GM23338 (cell line): ENCODE results near the gene S1PR1. TPM values are rescaled to one million over a fixed set of nuclear protein-coding genes. Genes with fewer than 3 reads are reported as not detected.

Source experiments
- ATAC-seq: fragments of 200-7000 bp; cut with Tn5 transposase; 3 replicates; pipeline ENCODE4 v1.9.1; 2020
- DNase-seq: peaks from one replicate; pipeline ENCODE4 v3.0.0-alpha.2; 2015; ENCODE audit warnings: low spot score
- H2AFZ ChIP-seq: fragments of 200-600 bp; sonication (generic); 2 replicates; pipeline ENCODE4 v1.8.0; 2016; ENCODE audit warnings: antibody characterized with exemption, mild to moderate bottlenecking, moderate library complexity
- H3F3A ChIP-seq: fragments of 200-600 bp; sonication (generic); replicated peaks from 2 replicates; pipeline ENCODE4 v1.8.0; 2017; ENCODE audit warnings: antibody characterized with exemption, mixed run types, low read depth
- H3K27ac ChIP-seq: fragments of 200-600 bp; sonication (generic); 2 replicates; pipeline ENCODE4 v1.6.1; 2016; ENCODE audit warnings: low read depth
- H3K27me3 ChIP-seq: fragments of 200-600 bp; sonication (generic); 2 replicates; pipeline ENCODE4 v1.8.0; 2016; ENCODE audit warnings: mild to moderate bottlenecking, mixed run types, moderate library complexity; ENCODE audit not compliant: insufficient read depth
- H3K36me3 ChIP-seq: fragments of 200-600 bp; sonication (generic); 2 replicates; pipeline ENCODE4 v1.8.0; 2016; ENCODE audit warnings: mild to moderate bottlenecking; ENCODE audit not compliant: insufficient read depth
- H3K4me1 ChIP-seq: fragments of 200-600 bp; sonication (generic); 2 replicates; pipeline ENCODE4 v1.8.0; 2016; ENCODE audit warnings: mild to moderate bottlenecking, moderate library complexity; ENCODE audit not compliant: insufficient read depth
- H3K4me2 ChIP-seq: fragments of 200-600 bp; sonication (generic); 2 replicates; pipeline ENCODE4 v1.7.1; 2017; ENCODE audit warnings: mixed run types
- H3K4me3 ChIP-seq: fragments of 200-600 bp; sonication (generic); 2 replicates; pipeline ENCODE4 v1.6.1; 2016; ENCODE audit warnings: mixed run types
- H3K79me2 ChIP-seq: fragments of 200-600 bp; sonication (generic); replicated peaks from 2 replicates; pipeline ENCODE4 v1.8.0; 2017; ENCODE audit warnings: mild to moderate bottlenecking; ENCODE audit not compliant: insufficient read depth
- H3K9me2 ChIP-seq: fragments of 200-600 bp; sonication (generic); 2 replicates; pipeline ENCODE4 v1.8.0; 2017; ENCODE audit not compliant: insufficient read depth
- H4K20me1 ChIP-seq: fragments of 200-600 bp; sonication (generic); replicated peaks from 2 replicates; pipeline ENCODE4 v1.8.0; 2017; ENCODE audit warnings: mild to moderate bottlenecking; ENCODE audit not compliant: insufficient read depth
- H3K27ac Mint-ChIP-seq: 2 replicates; pipeline ENCODE4 v1.8.0; 2020; ENCODE audit warnings: inconsistent platforms, mild to moderate bottlenecking, moderate library complexity, mixed read lengths
- H3K27me3 Mint-ChIP-seq: 3 replicates; pipeline ENCODE4 v1.8.0; 2022; ENCODE audit warnings: low read depth, mild to moderate bottlenecking, moderate library complexity, mixed read lengths, inconsistent platforms; ENCODE audit not compliant: insufficient read depth, poor library complexity
- H3K36me3 Mint-ChIP-seq: 3 replicates; pipeline ENCODE4 v1.8.0; 2021; ENCODE audit warnings: low read depth, mild to moderate bottlenecking, inconsistent platforms, moderate library complexity, mixed read lengths
- H3K4me1 Mint-ChIP-seq: 3 replicates; pipeline ENCODE4 v1.8.0; 2020; ENCODE audit warnings: mild to moderate bottlenecking, inconsistent platforms, mixed read lengths
- H3K4me3 Mint-ChIP-seq: 3 replicates; pipeline ENCODE4 v1.8.0; 2021; ENCODE audit warnings: moderate library complexity, mild to moderate bottlenecking, inconsistent platforms, mixed read lengths
- H3K9me3 Mint-ChIP-seq: 3 replicates; pipeline ENCODE4 v1.8.0; 2020; ENCODE audit warnings: moderate library complexity, mild to moderate bottlenecking, inconsistent platforms, mixed read lengths
- CTCF ChIP-seq, 2 experiments: fragments of 200-600 bp in 1 of 2; sonication (generic) in 1 of 2; conservative IDR thresholded peaks; 2 replicates each; pipeline versions ENCODE4 v1.5.1 to v1.6.1; 2016 to 2017; ENCODE audit warnings: antibody characterized with exemption in 2 of 2, low read depth in 2 of 2, mild to moderate bottlenecking in 2 of 2, moderate library complexity in 1 of 2
- EZH2phosphoT487 ChIP-seq: fragments of 200-600 bp; sonication (generic); IDR thresholded peaks from one replicate; pipeline ENCODE4 v1.8.1; 2018; ENCODE audit warnings: antibody characterized with exemption; ENCODE audit not compliant: unreplicated experiment
- JUNB ChIP-seq: IDR thresholded peaks from one replicate; pipeline ENCODE4 v1.6.1; 2016; ENCODE audit warnings: antibody characterized with exemption; ENCODE audit not compliant: unreplicated experiment
- NANOG ChIP-seq: IDR thresholded peaks from 2 replicates; pipeline ENCODE4 v1.6.1; 2016; ENCODE audit warnings: antibody characterized with exemption, borderline replicate concordance
- POLR2AphosphoS5 ChIP-seq: IDR thresholded peaks from 2 replicates; pipeline ENCODE4 v1.6.1; 2016; ENCODE audit warnings: antibody characterized with exemption, low read depth
- REST ChIP-seq: IDR thresholded peaks from one replicate; pipeline ENCODE4 v1.6.1; 2018; ENCODE audit warnings: antibody characterized with exemption; ENCODE audit not compliant: unreplicated experiment
- STAT1 ChIP-seq: IDR thresholded peaks from one replicate; pipeline ENCODE4 v1.6.1; 2016; ENCODE audit warnings: antibody characterized with exemption; ENCODE audit not compliant: unreplicated experiment
- ZNF114 ChIP-seq: fragments of 250-450 bp; sonication (Bioruptor Pico); IDR thresholded peaks from 2 replicates; pipeline ENCODE4 v1.5.0; 2020; ENCODE audit warnings: mild to moderate bottlenecking, moderate library complexity
- ZNF331 ChIP-seq: fragments of 250-450 bp; sonication (Bioruptor Pico); IDR thresholded peaks from 2 replicates; pipeline ENCODE4 v1.5.0; 2020; ENCODE audit warnings: low read depth, mild to moderate bottlenecking, moderate library complexity
- ZNF462 ChIP-seq: fragments of 250-450 bp; sonication (Bioruptor Pico); IDR thresholded peaks from 2 replicates; pipeline ENCODE4 v1.5.0; 2020; ENCODE audit warnings: mild to moderate bottlenecking, moderate library complexity
- polyA plus RNA-seq: library from polyadenylated mRNA; unstranded; fragments of >200 nt; fragmentation: Nextera tagmentation; extraction: Ambion mirVana; gene quantifications from 2 replicates; pipeline ENCODE4 v1.2.1, GENCODE V29; 2016
- total RNA-seq: library from RNA; depleted of rRNA; stranded (reverse); fragments of >200 nt; shearing (Covaris generic); gene quantifications from 2 replicates; pipeline ENCODE4 v1.2.3, GENCODE V29; 2014

S1PR1 gene
- total and polyA plus RNA-seq, 2 experiments from 2014 or later, result 2.6 to 4.1 TPM

- H3K36me3 Mint-ChIP-seq, result no peaks in the 10 kb centered on the region
- no peak overlapping the region for H3K4me3 Mint-ChIP-seq
- H3K4me2 ChIP-seq, result no peak overlapping the region
- no peaks in the 10 kb centered on the region for H3K79me2 ChIP-seq
- no peak overlapping the region for H3K27ac ChIP-seq
- H3K27me3 ChIP-seq, result no peaks in the 10 kb centered on the region
- H3K4me3 ChIP-seq, result no peak overlapping the region
- no peaks in the 10 kb centered on the region for H3K9me3 Mint-ChIP-seq
- TF ChIP-seq ZNF331 (CRISPR knock-in tag), result no peak
- no peak for TF ChIP-seq ZNF114 (CRISPR knock-in tag)
- TF ChIP-seq POLR2AphosphoS5, result no peak
- TF ChIP-seq EZH2phosphoT487, result no peak
- no peak overlapping the region for H3K27ac Mint-ChIP-seq
- H3K4me1 ChIP-seq, result no peaks in the 10 kb centered on the region
- H3K9me2 ChIP-seq, result no peaks in the 10 kb centered on the region
- DNase-seq (no peak), ATAC-seq (no peak)
- H3K36me3 ChIP-seq, result no peaks in the 10 kb centered on the region
- H2AFZ ChIP-seq, result no peak overlapping the region
- peaks cover 13% of the 10 kb centered on the region for H3K4me1 Mint-ChIP-seq
- H3K27me3 Mint-ChIP-seq, result peaks cover 5% of the 10 kb centered on the region
- no peaks in the 10 kb centered on the region for H4K20me1 ChIP-seq
- no peaks in the 10 kb centered on the region for H3F3A ChIP-seq
Measured at GRCh38 chr1:101283443-101283842, 46.6 kb downstream of the S1PR1 start.

- no peaks in the 10 kb centered on the region for H3K27me3 ChIP-seq
- Mint-ChIP-seq H3K27ac (no peak overlapping the region), H3K27me3 (peaks cover 3% of the 10 kb centered on the region), H3K36me3 (no peaks in the 10 kb centered on the region), H3K4me1 (peaks cover 13% of the 10 kb centered on the region), H3K9me3 (no peaks in the 10 kb centered on the region), H3K4me3 (no peak overlapping the region)
- H4K20me1 ChIP-seq, result no peaks in the 10 kb centered on the region
- H3K4me3 ChIP-seq, result no peak overlapping the region
- no peaks in the 10 kb centered on the region for H3K9me2 ChIP-seq
- no peaks in the 10 kb centered on the region for H3K79me2 ChIP-seq
- ATAC-seq, result 0 out of 3 replicates have a peak, but pooled peaks have one; percentile 24
- H3K4me2 ChIP-seq, result no peak overlapping the region
- peak overlapping the region; percentile 89; the same call in 1 of the 2 replicates for H2AFZ ChIP-seq
- H3K36me3 ChIP-seq, result no peaks in the 10 kb centered on the region
- H3K27ac ChIP-seq, result no peak overlapping the region
- no peaks in the 10 kb centered on the region for H3F3A ChIP-seq
- no peak for DNase-seq
- H3K4me1 ChIP-seq, result no peaks in the 10 kb centered on the region
- no peak for TF ChIP-seq CTCF (conservative IDR thresholded peaks at IDR 0.05; ENCODE audit: low read depth in 2 of 2)
- no peak for TF ChIP-seq ZNF114 (CRISPR knock-in tag)
- no peak for TF ChIP-seq ZNF462 (CRISPR knock-in tag)
- TF ChIP-seq REST, result no peak
- no peak for TF ChIP-seq NANOG
- TF ChIP-seq JUNB, result no peak
- no peak for TF ChIP-seq ZNF331 (CRISPR knock-in tag)
- no peak for TF ChIP-seq EZH2phosphoT487
- no peak for TF ChIP-seq POLR2AphosphoS5
- no peak for TF ChIP-seq STAT1
Measured at GRCh38 chr1:101284021-101284420, 47.2 kb downstream of the S1PR1 start.
